RWPE2 (cell line): ENCODE measurements around the gene FAT2.
"Not testable (repeated sequence)": the region's sequence is repeated elsewhere in the genome, so short reads cannot be mapped to it uniquely, and the experiment has no call there.

Experiments
- ATAC-seq: fragments of 200-7000 bp; cut with Tn5 transposase; 3 replicates; pipeline ENCODE4 v1.9.1; 2021; ENCODE audit warnings: low read depth
- DNase-seq: peaks from one replicate; pipeline ENCODE4 v3.0.0-alpha.2; 2020; ENCODE audit warnings: low spot score
- H3K27ac ChIP-seq: fragments of 450-650 bp; 2 replicates; pipeline ENCODE4 v1.5.1; 2017; ENCODE audit warnings: mild to moderate bottlenecking; ENCODE audit not compliant: poor library complexity, severe bottlenecking
- H3K27me3 ChIP-seq: fragments of 250-450 bp; sonication (Bioruptor Pico); 2 replicates; pipeline ENCODE4 v1.5.1; 2021; ENCODE audit warnings: mild to moderate bottlenecking, moderate library complexity; ENCODE audit not compliant: insufficient read depth, poor library complexity, severe bottlenecking
- H3K36me3 ChIP-seq: fragments of 250-450 bp; sonication (Bioruptor Pico); 2 replicates; pipeline ENCODE4 v1.5.1; 2020; ENCODE audit warnings: low read depth, mild to moderate bottlenecking, moderate library complexity
- H3K4me1 ChIP-seq: fragments of 250-450 bp; sonication (Bioruptor Pico); 2 replicates; pipeline ENCODE4 v1.5.1; 2021; ENCODE audit warnings: mild to moderate bottlenecking, moderate library complexity; ENCODE audit not compliant: insufficient read depth, poor library complexity, severe bottlenecking
- H3K4me3 ChIP-seq: fragments of 250-450 bp; sonication (Bioruptor Pico); 2 replicates; pipeline ENCODE4 v1.5.1; 2021; ENCODE audit warnings: mild to moderate bottlenecking, moderate library complexity; ENCODE audit not compliant: severe bottlenecking
- H3K9me3 ChIP-seq: fragments of 250-450 bp; sonication (Bioruptor Pico); 2 replicates; pipeline ENCODE4 v1.5.1; 2021; ENCODE audit warnings: mild to moderate bottlenecking, moderate library complexity; ENCODE audit not compliant: severe bottlenecking
- TF ChIP-seq, protein P1 (sequence below): fragments of 450-650 bp; IDR thresholded peaks from one replicate; pipeline ENCODE4 v1.5.1; 2017; ENCODE audit warnings: mild to moderate bottlenecking, moderate library complexity; ENCODE audit not compliant: poor library complexity, severe bottlenecking

Gene FAT2

GRCh38 chr5:151580239-151580638, 10.9 kb downstream of the FAT2 start:
- Histone ChIP-seq H3K4me3 (no peak overlapping the region), H3K36me3 (peaks cover 38% of the 10 kb centered on the region), H3K9me3 (no peaks in the 10 kb centered on the region), H3K27me3 (no peaks in the 10 kb centered on the region), H3K27ac (no peak overlapping the region), H3K4me1 (peaks cover 30% of the 10 kb centered on the region)
- ATAC-seq: no peak
- no peak for DNase-seq
- TF ChIP-seq, protein P1, sequence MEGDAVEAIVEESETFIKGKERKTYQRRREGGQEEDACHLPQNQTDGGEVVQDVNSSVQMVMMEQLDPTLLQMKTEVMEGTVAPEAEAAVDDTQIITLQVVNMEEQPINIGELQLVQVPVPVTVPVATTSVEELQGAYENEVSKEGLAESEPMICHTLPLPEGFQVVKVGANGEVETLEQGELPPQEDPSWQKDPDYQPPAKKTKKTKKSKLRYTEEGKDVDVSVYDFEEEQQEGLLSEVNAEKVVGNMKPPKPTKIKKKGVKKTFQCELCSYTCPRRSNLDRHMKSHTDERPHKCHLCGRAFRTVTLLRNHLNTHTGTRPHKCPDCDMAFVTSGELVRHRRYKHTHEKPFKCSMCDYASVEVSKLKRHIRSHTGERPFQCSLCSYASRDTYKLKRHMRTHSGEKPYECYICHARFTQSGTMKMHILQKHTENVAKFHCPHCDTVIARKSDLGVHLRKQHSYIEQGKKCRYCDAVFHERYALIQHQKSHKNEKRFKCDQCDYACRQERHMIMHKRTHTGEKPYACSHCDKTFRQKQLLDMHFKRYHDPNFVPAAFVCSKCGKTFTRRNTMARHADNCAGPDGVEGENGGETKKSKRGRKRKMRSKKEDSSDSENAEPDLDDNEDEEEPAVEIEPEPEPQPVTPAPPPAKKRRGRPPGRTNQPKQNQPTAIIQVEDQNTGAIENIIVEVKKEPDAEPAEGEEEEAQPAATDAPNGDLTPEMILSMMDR: no peak

DNA sequence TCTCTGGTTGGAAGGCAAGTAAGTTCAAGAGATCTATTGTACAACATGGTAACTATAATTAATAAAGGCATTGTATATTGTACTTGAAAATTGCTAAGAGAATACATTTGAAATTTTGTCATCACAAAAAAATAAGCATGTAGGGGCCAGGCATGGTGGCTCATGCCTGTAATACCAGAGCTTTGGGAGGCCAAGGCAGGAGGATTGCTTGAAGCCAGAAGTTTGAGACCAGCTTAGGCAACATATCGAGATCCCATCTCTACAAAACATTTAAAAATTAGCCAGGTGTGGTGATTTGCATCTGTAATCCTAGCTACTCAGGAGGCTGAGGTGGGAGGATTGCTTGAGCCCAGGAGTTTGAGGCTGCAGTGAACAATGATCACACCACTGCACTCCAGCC, 12.0 kb downstream of the FAT2 start:
- not testable (repeated sequence) for H3K27me3 ChIP-seq, DNase-seq, H3K9me3 ChIP-seq, ATAC-seq, H3K27ac ChIP-seq, H3K4me3 ChIP-seq
- Histone ChIP-seq H3K36me3 (peaks cover 34% of the 10 kb centered on the region), H3K4me1 (peaks cover 39% of the 10 kb centered on the region)

DNA sequence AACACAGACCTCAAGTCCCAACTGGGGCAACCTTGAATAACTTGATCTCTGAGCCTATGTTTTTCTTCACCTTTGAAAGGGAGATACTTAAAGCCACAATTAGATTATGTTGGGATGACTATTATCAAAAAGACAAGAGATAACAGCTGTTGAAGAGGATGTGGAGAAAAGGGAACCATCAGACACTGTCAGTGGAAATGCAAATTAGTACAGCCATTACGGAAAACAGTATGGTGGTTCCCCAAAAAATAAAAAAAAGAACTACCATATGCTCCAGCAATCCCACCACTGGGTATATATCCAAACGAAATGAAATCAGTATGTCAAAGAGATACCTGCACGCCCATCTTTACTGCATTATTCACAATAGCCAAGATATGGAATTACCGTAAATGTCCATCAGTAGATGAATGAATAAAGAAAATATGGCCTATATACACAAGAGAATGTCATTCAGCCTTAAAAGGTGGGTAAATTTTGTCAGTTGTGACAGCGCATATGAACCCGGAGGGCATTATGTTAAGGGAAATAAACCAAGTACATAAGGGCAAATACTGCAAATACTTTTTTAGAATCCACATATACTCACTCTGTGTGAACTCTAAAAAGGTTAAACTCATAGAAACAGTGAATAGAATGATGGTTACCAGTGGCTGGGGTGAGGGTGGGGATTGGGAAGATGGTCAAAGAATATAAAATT, 12.7 kb downstream of the FAT2 start:
- Histone ChIP-seq H3K4me3 (no peak overlapping the region), H3K9me3 (no peaks in the 10 kb centered on the region), H3K27ac (no peak overlapping the region), H3K27me3 (no peaks in the 10 kb centered on the region), H3K4me1 (peaks cover 45% of the 10 kb centered on the region), H3K36me3 (peaks cover 34% of the 10 kb centered on the region)
- ATAC-seq: no peak
- no peak for DNase-seq
- TF ChIP-seq, protein P1: no peak

DNA sequence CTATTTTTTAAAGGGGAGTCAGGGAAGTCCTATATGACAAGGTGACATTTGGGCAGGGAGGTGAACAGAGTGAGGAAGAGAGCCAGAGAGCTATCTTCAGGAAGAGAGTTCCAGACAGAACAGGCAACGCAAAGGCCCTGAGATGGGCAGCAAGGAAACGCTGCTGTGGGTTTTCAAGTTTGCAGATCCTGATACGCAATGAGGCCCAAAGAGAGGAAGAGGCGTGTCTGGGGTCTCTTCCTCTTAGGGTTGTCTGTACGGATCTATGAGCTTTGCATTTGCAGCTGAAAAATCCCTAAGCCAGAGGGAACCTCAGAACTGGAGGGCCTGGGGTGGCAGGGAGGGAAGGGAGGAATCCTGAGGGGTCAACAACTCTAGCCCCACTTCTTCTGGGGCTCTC, 13.6 kb downstream of the FAT2 start:
- Histone ChIP-seq H3K4me3 (no peak overlapping the region), H3K4me1 (peaks cover 45% of the 10 kb centered on the region), H3K27ac (no peak overlapping the region), H3K9me3 (no peaks in the 10 kb centered on the region), H3K27me3 (no peaks in the 10 kb centered on the region), H3K36me3 (peaks cover 34% of the 10 kb centered on the region)
- TF ChIP-seq, protein P1: no peak
- DNase-seq (no peak), ATAC-seq (no peak)

GRCh38 chr5:151574444-151574996, 16.6 kb downstream of the FAT2 start:
- H3K36me3 ChIP-seq: peaks cover 33% of the 10 kb centered on the region
- no peak for ATAC-seq
- H3K27me3 ChIP-seq: no peaks in the 10 kb centered on the region
- peaks cover 57% of the 10 kb centered on the region for H3K4me1 ChIP-seq
- DNase-seq: no peak
- peak overlapping the region; percentile 95 for H3K27ac ChIP-seq
- no peak overlapping the region for H3K4me3 ChIP-seq
- TF ChIP-seq, protein P1: no peak
- H3K9me3 ChIP-seq: no peaks in the 10 kb centered on the region
